Measurements from ENCODE around the gene PEX14. TPM values are rescaled to one million over a fixed set of nuclear protein-coding genes. Genes with fewer than 3 reads are reported as not detected.
A peak's percentile ranks its signal among the peaks of the same experiment; 100 is the strongest.

The PEX14 gene
- polyA plus RNA-seq, 3 donors, result 2.2 to 8.8 (median 2.7) TPM

GRCh38 chr1:10444248-10444647 is 30.5 kb upstream of the PEX14 start:
- Mint-ChIP-seq H3K27ac (peak overlapping the region in 1 of 7 donors; percentile 18), H3K27me3 (ENCODE audit: low read depth in 3 of 3) (peaks cover 0 to 2% (median 0%) of the 10 kb centered on the region in 3 donors), H3K4me3 (no peak overlapping the region), H3K36me3 (peaks cover 3 to 11% of the 10 kb centered on the region in 2 donors), H3K4me1 (no peaks in the 10 kb centered on the region), H3K9me3 (no peaks in the 10 kb centered on the region)
- TF ChIP-seq, protein P1, sequence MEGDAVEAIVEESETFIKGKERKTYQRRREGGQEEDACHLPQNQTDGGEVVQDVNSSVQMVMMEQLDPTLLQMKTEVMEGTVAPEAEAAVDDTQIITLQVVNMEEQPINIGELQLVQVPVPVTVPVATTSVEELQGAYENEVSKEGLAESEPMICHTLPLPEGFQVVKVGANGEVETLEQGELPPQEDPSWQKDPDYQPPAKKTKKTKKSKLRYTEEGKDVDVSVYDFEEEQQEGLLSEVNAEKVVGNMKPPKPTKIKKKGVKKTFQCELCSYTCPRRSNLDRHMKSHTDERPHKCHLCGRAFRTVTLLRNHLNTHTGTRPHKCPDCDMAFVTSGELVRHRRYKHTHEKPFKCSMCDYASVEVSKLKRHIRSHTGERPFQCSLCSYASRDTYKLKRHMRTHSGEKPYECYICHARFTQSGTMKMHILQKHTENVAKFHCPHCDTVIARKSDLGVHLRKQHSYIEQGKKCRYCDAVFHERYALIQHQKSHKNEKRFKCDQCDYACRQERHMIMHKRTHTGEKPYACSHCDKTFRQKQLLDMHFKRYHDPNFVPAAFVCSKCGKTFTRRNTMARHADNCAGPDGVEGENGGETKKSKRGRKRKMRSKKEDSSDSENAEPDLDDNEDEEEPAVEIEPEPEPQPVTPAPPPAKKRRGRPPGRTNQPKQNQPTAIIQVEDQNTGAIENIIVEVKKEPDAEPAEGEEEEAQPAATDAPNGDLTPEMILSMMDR (IDR thresholded peaks at IDR 0.05), result no peak
- no peak overlapping the region for H2AFZ ChIP-seq (ENCODE audit: insufficient read depth, low read depth, low read length, poor library complexity, severe bottlenecking)
- no peak overlapping the region for H3K9ac ChIP-seq (ENCODE audit: insufficient read depth, low read length, poor library complexity, severe bottlenecking)
- H3K4me1 ChIP-seq (ENCODE audit: control insufficient read depth in 1 of 2, insufficient read depth in 2 of 2, low read length in 2 of 2), result no peaks in the 10 kb centered on the region
- intact Hi-C loops (cut with micrococcal nuclease), result no loop called here
- no peak overlapping the region for H3K27ac ChIP-seq (ENCODE audit: low read depth in 1 of 2, low read length in 2 of 2)
- H3K27me3 ChIP-seq (ENCODE audit: control insufficient read depth in 2 of 2, insufficient read depth in 2 of 2, low read length in 2 of 2), result no peaks in the 10 kb centered on the region
- no peak overlapping the region for H3K4me3 ChIP-seq (replicated peaks in 1 of 3; ENCODE audit: low read depth in 2 of 3, low read length in 3 of 3)
- H3K9me3 ChIP-seq (replicated peaks in 1 of 2; ENCODE audit: control insufficient read depth in 1 of 2, insufficient read depth in 1 of 2, low read length in 2 of 2), result no peaks in the 10 kb centered on the region
- H4K20me1 ChIP-seq (ENCODE audit: insufficient read depth, low read length), result no peaks in the 10 kb centered on the region
- no peak for DNase-seq
- WGBS (ENCODE audit: insufficient coverage), result 100% methylated on average over 2 of the region's 6 CpGs
- H3K36me3 ChIP-seq (replicated peaks in 1 of 2; ENCODE audit: control insufficient read depth in 1 of 2, insufficient read depth in 2 of 2, low read length in 2 of 2), result no peaks in the 10 kb centered on the region
- H3K79me2 ChIP-seq (ENCODE audit: insufficient read depth, low read length), result no peaks in the 10 kb centered on the region
- H3K4me2 ChIP-seq (replicated peaks; ENCODE audit: extremely low read depth, low read length, poor library complexity, severe bottlenecking), result no peak overlapping the region

DNA sequence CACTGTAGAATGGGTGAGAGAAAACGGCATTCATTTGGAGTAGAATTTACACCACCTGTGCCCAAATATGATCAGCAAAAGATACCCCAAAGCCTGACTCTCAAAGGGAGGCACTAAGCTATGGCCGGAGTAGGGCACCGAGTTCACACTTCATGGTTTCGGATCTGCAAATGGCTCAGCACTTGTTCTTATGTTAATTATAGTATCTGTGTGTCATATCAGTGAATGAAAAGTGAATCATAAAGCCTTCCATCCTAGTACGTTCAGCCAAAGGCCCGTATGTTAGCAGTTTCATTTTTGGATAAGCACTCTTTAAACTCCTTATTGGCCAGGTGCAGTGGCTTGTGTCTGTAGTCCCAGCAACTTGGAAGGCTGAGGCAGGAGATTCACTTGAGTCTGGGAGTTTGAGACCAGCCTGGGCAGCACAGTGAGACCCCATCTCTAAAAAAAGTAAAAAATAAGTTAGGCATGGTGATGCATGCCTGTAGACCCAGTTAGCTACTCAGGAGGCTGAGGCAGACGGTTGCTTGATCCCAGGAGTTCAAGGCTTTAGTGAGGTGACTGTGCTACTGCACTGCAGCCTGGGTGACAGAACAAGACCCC is 29.9 kb upstream of the PEX14 start:
- no peak for DNase-seq
- no peak overlapping the region for H3K4me2 ChIP-seq (replicated peaks; ENCODE audit: extremely low read depth, low read length, poor library complexity, severe bottlenecking)
- no peak overlapping the region for H3K27ac Mint-ChIP-seq
- H3K36me3 ChIP-seq (replicated peaks in 1 of 2; ENCODE audit: control insufficient read depth in 1 of 2, insufficient read depth in 2 of 2, low read length in 2 of 2), result no peaks in the 10 kb centered on the region
- no peaks in the 10 kb centered on the region for H3K79me2 ChIP-seq (ENCODE audit: insufficient read depth, low read length)
- H2AFZ ChIP-seq (ENCODE audit: insufficient read depth, low read depth, low read length, poor library complexity, severe bottlenecking), result no peak overlapping the region
- 97% methylated on average over 2 of the region's 7 CpGs for WGBS (ENCODE audit: insufficient coverage)
- H3K4me3 ChIP-seq (replicated peaks in 1 of 3; ENCODE audit: low read depth in 2 of 3, low read length in 3 of 3), result no peak overlapping the region
- H3K27me3 ChIP-seq (ENCODE audit: control insufficient read depth in 2 of 2, insufficient read depth in 2 of 2, low read length in 2 of 2), result no peaks in the 10 kb centered on the region
- peaks cover 0 to 2% (median 0%) of the 10 kb centered on the region in 3 donors for H3K27me3 Mint-ChIP-seq (ENCODE audit: low read depth in 3 of 3)
- no peak overlapping the region for H3K9ac ChIP-seq (ENCODE audit: insufficient read depth, low read length, poor library complexity, severe bottlenecking)
- TF ChIP-seq, protein P1 (IDR thresholded peaks at IDR 0.05), result no peak
- no peak overlapping the region for H3K27ac ChIP-seq (ENCODE audit: low read depth in 1 of 2, low read length in 2 of 2)
- no peaks in the 10 kb centered on the region for H3K9me3 Mint-ChIP-seq
- no peaks in the 10 kb centered on the region for H3K4me1 Mint-ChIP-seq
- H3K4me3 Mint-ChIP-seq, result no peak overlapping the region
- no peaks in the 10 kb centered on the region for H3K4me1 ChIP-seq (ENCODE audit: control insufficient read depth in 1 of 2, insufficient read depth in 2 of 2, low read length in 2 of 2)
- H3K9me3 ChIP-seq (replicated peaks in 1 of 2; ENCODE audit: control insufficient read depth in 1 of 2, insufficient read depth in 1 of 2, low read length in 2 of 2), result no peaks in the 10 kb centered on the region
- intact Hi-C loops (cut with micrococcal nuclease), result no loop called here
- peaks cover 3 to 11% of the 10 kb centered on the region in 2 donors for H3K36me3 Mint-ChIP-seq
- no peaks in the 10 kb centered on the region for H4K20me1 ChIP-seq (ENCODE audit: insufficient read depth, low read length)

Data from CD14-positive monocyte (primary cell).